LNCaP clone FGC (cell line): Measurements from ENCODE around the gene TGM5.
A peak's percentile ranks its signal among the peaks of the same experiment; 100 is the strongest.
"Not testable (repeated sequence)": the region's sequence is repeated elsewhere in the genome, so short reads cannot be mapped to it uniquely, and the experiment has no call there.

Experiments
- DNase-seq: peaks from one replicate; pipeline ENCODE4 v3.0.0-alpha.2; 2011; ENCODE audit warnings: low read depth
- H3K4me3 ChIP-seq: 2 replicates; pipeline ENCODE4 v1.5.1; 2011; ENCODE audit warnings: mild to moderate bottlenecking, low read depth, low read length, control low read depth
- CTCF ChIP-seq: IDR thresholded peaks from 2 replicates; pipeline ENCODE4 v1.5.1; 2012; ENCODE audit warnings: mild to moderate bottlenecking; ENCODE audit not compliant: control insufficient read depth, insufficient read depth; ENCODE audit errors: extremely low read depth

Gene TGM5

DNA sequence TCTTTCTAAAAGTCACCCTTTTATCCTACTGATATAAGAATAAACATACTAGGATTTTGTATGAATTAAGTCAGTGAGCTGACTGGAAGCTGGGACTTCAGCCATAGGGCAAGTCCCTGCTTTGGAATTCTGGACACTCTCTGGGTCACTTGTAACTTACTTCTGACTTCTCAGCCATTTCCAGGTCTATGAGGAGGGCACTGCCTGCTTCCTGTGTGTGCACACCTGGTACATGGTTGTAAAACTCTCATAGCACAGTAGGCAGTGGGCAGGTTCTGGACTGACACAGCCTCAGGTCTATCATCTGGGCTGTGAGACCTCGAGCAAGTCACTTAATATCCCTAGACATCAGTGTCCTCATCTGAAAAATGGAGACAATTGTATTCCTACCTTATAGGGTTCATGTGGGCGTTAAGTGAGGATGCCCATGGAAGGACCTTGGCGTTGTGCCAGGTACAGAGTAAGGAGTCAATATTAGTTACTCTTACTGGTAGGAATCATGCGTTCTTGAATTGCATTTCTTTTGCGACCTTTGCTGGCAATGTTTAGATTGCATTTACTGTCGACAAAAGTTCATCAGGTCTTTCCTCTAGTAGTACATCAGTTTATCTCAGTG is 27.5 kb upstream of the TGM5 start:
- DNase-seq = no peak
- no peak overlapping the region for H3K4me3 ChIP-seq
- no peak for TF ChIP-seq CTCF

DNA sequence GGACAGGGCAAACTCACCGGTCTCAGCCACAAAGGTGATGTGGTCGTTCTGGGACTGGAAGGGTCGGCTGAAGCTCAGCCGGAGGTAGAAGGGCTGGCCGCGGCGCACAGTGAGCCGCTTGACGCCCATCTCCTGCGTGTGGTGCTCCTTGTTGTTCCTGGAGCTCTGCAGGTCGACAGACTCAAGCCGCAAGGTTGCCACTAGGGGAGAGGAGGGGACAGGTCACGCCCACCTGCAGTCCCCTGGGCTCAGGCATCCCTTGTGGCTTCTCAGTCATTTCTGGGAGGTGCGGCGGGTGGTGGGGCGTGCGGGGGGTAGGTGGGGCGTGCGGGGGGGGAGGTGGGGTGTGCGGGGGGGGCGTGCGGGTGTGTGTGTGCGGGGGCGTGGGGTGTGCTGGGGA is 26.7 kb upstream of the TGM5 start:
- TF ChIP-seq CTCF = no peak
- no peak overlapping the region for H3K4me3 ChIP-seq
- no peak for DNase-seq

- TF ChIP-seq CTCF = no peak
- H3K4me3 ChIP-seq = no peak overlapping the region
- no peak for DNase-seq
Measured at GRCh38 chr15:43292375-43293078, 25.8 kb upstream of the TGM5 start.

- H3K4me3 ChIP-seq, DNase-seq: not testable (repeated sequence)
Measured at GRCh38 chr15:43289656-43290055, 22.9 kb upstream of the TGM5 start.

- TF ChIP-seq CTCF = no peak
- no peak for DNase-seq
- no peak overlapping the region for H3K4me3 ChIP-seq
Measured at GRCh38 chr15:43287254-43287653, 20.5 kb upstream of the TGM5 start.

- no peak for DNase-seq
- H3K4me3 ChIP-seq = no peak overlapping the region
- TF ChIP-seq CTCF = no peak
Measured at GRCh38 chr15:43286074-43286473, 19.3 kb upstream of the TGM5 start.

DNA sequence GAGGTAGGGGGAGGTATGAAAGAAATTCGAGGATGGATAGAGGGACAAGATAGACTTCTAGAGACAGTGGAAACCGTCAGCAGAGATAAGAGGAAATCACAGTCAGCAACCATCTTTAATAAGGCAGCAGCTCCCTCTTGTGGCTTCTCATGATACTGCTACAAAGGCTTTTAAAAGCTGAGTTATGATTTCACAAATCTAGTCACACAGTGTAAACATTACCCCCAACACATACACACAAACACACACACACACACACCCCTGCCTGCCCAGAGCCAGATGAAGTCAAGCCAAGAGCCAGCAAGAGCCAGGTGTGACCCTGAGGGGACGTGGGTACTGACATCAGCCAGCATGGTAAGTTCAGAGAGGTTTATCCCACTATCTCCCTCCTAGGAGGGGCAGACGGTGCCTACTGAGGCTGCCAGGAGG is 18.9 kb upstream of the TGM5 start:
- peak; percentile 41 for DNase-seq

More for the DNA sequence above, 18.9 kb upstream of the TGM5 start:
- no peak overlapping the region for H3K4me3 ChIP-seq
- TF ChIP-seq CTCF = peak; percentile 80
